ENCODE measurements around the gene DOP1B. TPM values are rescaled to one million over a fixed set of nuclear protein-coding genes. Genes with fewer than 3 reads are reported as not detected.
"Not testable (repeated sequence)": the region's sequence is repeated elsewhere in the genome, so short reads cannot be mapped to it uniquely, and the experiment has no call there.

DOP1B gene
- total and polyA plus RNA-seq, 5 donors: 1.7 to 8.1 (median 7.0) TPM

- Histone ChIP-seq H3K9me3 (ENCODE audit: control insufficient read depth, low read length) (no peaks in the 10 kb centered on the region), H3K4me1 (ENCODE audit: control insufficient read depth, insufficient read depth, low read length) (peaks cover 2% of the 10 kb centered on the region), H3K27me3 (ENCODE audit: control insufficient read depth, insufficient read depth) (no peaks in the 10 kb centered on the region), H3K27ac (ENCODE audit: low read length) (no peak overlapping the region), H3K4me3 (ENCODE audit: low read length) (no peak overlapping the region)
- no peak for DNase-seq
- intact Hi-C loops (cut with DNase I): no loop called here
- 28% methylated on average over 2 of the region's 2 CpGs for WGBS
- peak in 1 of 2 donors; percentile 60 for ATAC-seq
Observed at GRCh38 chr21:36188937-36189336, 32.3 kb downstream of the DOP1B start.

- no peak for ATAC-seq
- H3K4me3 ChIP-seq (ENCODE audit: low read length): no peak overlapping the region
- H3K4me1 ChIP-seq (ENCODE audit: control insufficient read depth, insufficient read depth, low read length): peaks cover 2% of the 10 kb centered on the region
- no peak overlapping the region for H3K27ac ChIP-seq (ENCODE audit: low read length)
- H3K27me3 ChIP-seq (ENCODE audit: control insufficient read depth, insufficient read depth): no peaks in the 10 kb centered on the region
- intact Hi-C loops (cut with DNase I): no loop called here
- DNase-seq: no peak
- WGBS: 92% methylated on average over 4 of the region's 4 CpGs
- H3K9me3 ChIP-seq (ENCODE audit: control insufficient read depth, low read length): no peaks in the 10 kb centered on the region
Observed at GRCh38 chr21:36190736-36191135, 34.1 kb downstream of the DOP1B start.

GRCh38 chr21:36193200-36193599, 36.6 kb downstream of the DOP1B start:
- intact Hi-C loops (cut with DNase I): no loop called here
- H3K27me3 ChIP-seq (ENCODE audit: control insufficient read depth, insufficient read depth): no peaks in the 10 kb centered on the region
- no peak for ATAC-seq
- H3K4me3 ChIP-seq (ENCODE audit: low read length): no peak overlapping the region
- H3K27ac ChIP-seq (ENCODE audit: low read length): no peak overlapping the region
- WGBS: 93% methylated on average over 7 of the region's 7 CpGs
- peaks cover 2% of the 10 kb centered on the region for H3K4me1 ChIP-seq (ENCODE audit: control insufficient read depth, insufficient read depth, low read length)
- DNase-seq: no peak
- H3K9me3 ChIP-seq (ENCODE audit: control insufficient read depth, low read length): no peaks in the 10 kb centered on the region

GRCh38 chr21:36194024-36194423, 37.4 kb downstream of the DOP1B start:
- intact Hi-C loops (cut with DNase I): no loop called here
- ATAC-seq: no peak

GRCh38 chr21:36195613-36196012, 39.0 kb downstream of the DOP1B start:
- Histone ChIP-seq H3K4me3 (ENCODE audit: low read length) (no peak overlapping the region), H3K27me3 (ENCODE audit: control insufficient read depth, insufficient read depth) (no peaks in the 10 kb centered on the region), H3K27ac (ENCODE audit: low read length) (no peak overlapping the region), H3K4me1 (ENCODE audit: control insufficient read depth, insufficient read depth, low read length) (no peaks in the 10 kb centered on the region), H3K9me3 (ENCODE audit: control insufficient read depth, low read length) (no peaks in the 10 kb centered on the region)
- WGBS: 94% methylated on average over 1 of the region's 1 CpG
- intact Hi-C loops (cut with DNase I): no loop called here
- DNase-seq (no peak), ATAC-seq (no peak)

More at GRCh38 chr21:36194024-36194423, 37.4 kb downstream of the DOP1B start:
- Histone ChIP-seq H3K4me1 (ENCODE audit: control insufficient read depth, insufficient read depth, low read length) (peaks cover 2% of the 10 kb centered on the region), H3K27ac (ENCODE audit: low read length) (no peak overlapping the region), H3K9me3 (ENCODE audit: control insufficient read depth, low read length) (no peaks in the 10 kb centered on the region), H3K4me3 (ENCODE audit: low read length) (no peak overlapping the region), H3K27me3 (ENCODE audit: control insufficient read depth, insufficient read depth) (no peaks in the 10 kb centered on the region)
- WGBS: 76% methylated on average over 3 of the region's 3 CpGs
- DNase-seq: no peak

GRCh38 chr21:36199021-36199420, 42.4 kb downstream of the DOP1B start:
- 80% methylated on average over 9 of the region's 9 CpGs for WGBS
- Histone ChIP-seq H3K9me3 (ENCODE audit: control insufficient read depth, low read length) (no peaks in the 10 kb centered on the region), H3K4me1 (ENCODE audit: control insufficient read depth, insufficient read depth, low read length) (no peaks in the 10 kb centered on the region), H3K27ac (ENCODE audit: low read length) (no peak overlapping the region), H3K4me3 (ENCODE audit: low read length) (no peak overlapping the region), H3K27me3 (ENCODE audit: control insufficient read depth, insufficient read depth) (no peaks in the 10 kb centered on the region)
- intact Hi-C loops (cut with DNase I): no loop called here
- no peak for ATAC-seq
- no peak for DNase-seq

GRCh38 chr21:36199575-36199974, 43.0 kb downstream of the DOP1B start:
- H3K4me3 ChIP-seq (ENCODE audit: low read length); ATAC-seq; intact Hi-C loops (cut with DNase I); H3K4me1 ChIP-seq (ENCODE audit: control insufficient read depth, insufficient read depth, low read length); H3K9me3 ChIP-seq (ENCODE audit: control insufficient read depth, low read length); DNase-seq; H3K27me3 ChIP-seq (ENCODE audit: control insufficient read depth, insufficient read depth); H3K27ac ChIP-seq (ENCODE audit: low read length): not testable (repeated sequence)
- 94% methylated on average over 5 of the region's 5 CpGs for WGBS

- intact Hi-C loops (cut with DNase I): loop anchor here in 1 of 4 donors (5.0 kb wide), 1 partner anchor 58 kb away; no protein-coding TSS in a partner anchor
- no peak for ATAC-seq
- no peak for DNase-seq
- H3K4me1 ChIP-seq (ENCODE audit: control insufficient read depth, insufficient read depth, low read length): no peaks in the 10 kb centered on the region
- H3K9me3 ChIP-seq (ENCODE audit: control insufficient read depth, low read length): no peaks in the 10 kb centered on the region
- no peak overlapping the region for H3K27ac ChIP-seq (ENCODE audit: low read length)
- 92% methylated on average over 23 of the region's 23 CpGs for WGBS
- no peak overlapping the region for H3K4me3 ChIP-seq (ENCODE audit: low read length)
- H3K27me3 ChIP-seq (ENCODE audit: control insufficient read depth, insufficient read depth): no peaks in the 10 kb centered on the region
Observed at GRCh38 chr21:36200081-36200561, 43.5 kb downstream of the DOP1B start.

- 87% methylated on average over 10 of the region's 10 CpGs for WGBS
- H3K4me3 ChIP-seq (ENCODE audit: low read length): no peak overlapping the region
- ATAC-seq (no peak), DNase-seq (no peak)
- intact Hi-C loops (cut with DNase I): loop anchor here in 1 of 4 donors (5.0 kb wide), 1 partner anchor 61 kb away; no protein-coding TSS in a partner anchor
- H3K9me3 ChIP-seq (ENCODE audit: control insufficient read depth, low read length): no peaks in the 10 kb centered on the region
- no peaks in the 10 kb centered on the region for H3K27me3 ChIP-seq (ENCODE audit: control insufficient read depth, insufficient read depth)
- no peaks in the 10 kb centered on the region for H3K4me1 ChIP-seq (ENCODE audit: control insufficient read depth, insufficient read depth, low read length)
- no peak overlapping the region for H3K27ac ChIP-seq (ENCODE audit: low read length)
Observed at GRCh38 chr21:36202726-36203602, 46.3 kb downstream of the DOP1B start.

GRCh38 chr21:36203603-36203889, 46.9 kb downstream of the DOP1B start:
- Histone ChIP-seq H3K27me3 (ENCODE audit: control insufficient read depth, insufficient read depth) (no peaks in the 10 kb centered on the region), H3K4me1 (ENCODE audit: control insufficient read depth, insufficient read depth, low read length) (no peaks in the 10 kb centered on the region), H3K27ac (ENCODE audit: low read length) (no peak overlapping the region), H3K9me3 (ENCODE audit: control insufficient read depth, low read length) (no peaks in the 10 kb centered on the region), H3K4me3 (ENCODE audit: low read length) (no peak overlapping the region)
- ATAC-seq (peak; percentile 43 to 44), DNase-seq (no peak)
- intact Hi-C loops (cut with DNase I): loop anchor here in 1 of 4 donors (5.0 kb wide), 1 partner anchor 61 kb away; no protein-coding TSS in a partner anchor
- WGBS: 22% methylated on average over 1 of the region's 1 CpG

GRCh38 chr21:36204980-36205379, 48.4 kb downstream of the DOP1B start:
- DNase-seq (no peak), ATAC-seq (peak in 1 of 2 donors; percentile 25)

More at GRCh38 chr21:36204980-36205379, 48.4 kb downstream of the DOP1B start:
- Histone ChIP-seq H3K4me1 (ENCODE audit: control insufficient read depth, insufficient read depth, low read length) (no peaks in the 10 kb centered on the region), H3K4me3 (ENCODE audit: low read length) (no peak overlapping the region), H3K9me3 (ENCODE audit: control insufficient read depth, low read length) (no peaks in the 10 kb centered on the region), H3K27ac (ENCODE audit: low read length) (no peak overlapping the region), H3K27me3 (ENCODE audit: control insufficient read depth, insufficient read depth) (no peaks in the 10 kb centered on the region)
- 78% methylated on average over 6 of the region's 6 CpGs for WGBS
- intact Hi-C loops (cut with DNase I): loop anchor here in 1 of 4 donors (5.0 kb wide), 1 partner anchor 63 kb away; no protein-coding TSS in a partner anchor

All from right cardiac atrium (tissue), 5 donors.